GDM1 (cell line): ENCODE measurements around the gene DLX1.
"Not testable (repeated sequence)": the region's sequence is repeated elsewhere in the genome, so short reads cannot be mapped to it uniquely, and the experiment has no call there.

Experiments used
- DNase-seq: peaks from one replicate; lab custom pipeline; 2025; lab: John Stamatoyannopoulos, UW

DLX1 gene

DNA sequence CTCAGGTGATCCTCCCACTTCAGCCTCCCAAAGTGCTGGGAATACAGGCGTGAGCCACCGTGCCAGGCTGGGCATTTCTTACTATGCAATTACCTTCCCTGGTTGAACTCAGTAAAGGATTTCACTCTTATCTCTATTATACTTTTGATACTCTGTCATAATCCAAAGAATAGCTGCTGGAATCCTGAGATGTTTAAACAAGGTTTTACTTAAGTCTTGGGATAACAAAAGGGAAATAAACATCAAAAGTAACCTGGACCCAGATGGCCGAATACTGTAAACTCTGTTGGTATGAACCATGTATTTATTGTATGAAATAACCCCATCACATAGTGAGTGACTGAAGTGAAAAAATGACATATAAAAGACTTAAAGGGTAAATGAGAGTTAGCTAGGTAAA, 29.3 kb downstream of the DLX1 start:
- no peak for DNase-seq

DNA sequence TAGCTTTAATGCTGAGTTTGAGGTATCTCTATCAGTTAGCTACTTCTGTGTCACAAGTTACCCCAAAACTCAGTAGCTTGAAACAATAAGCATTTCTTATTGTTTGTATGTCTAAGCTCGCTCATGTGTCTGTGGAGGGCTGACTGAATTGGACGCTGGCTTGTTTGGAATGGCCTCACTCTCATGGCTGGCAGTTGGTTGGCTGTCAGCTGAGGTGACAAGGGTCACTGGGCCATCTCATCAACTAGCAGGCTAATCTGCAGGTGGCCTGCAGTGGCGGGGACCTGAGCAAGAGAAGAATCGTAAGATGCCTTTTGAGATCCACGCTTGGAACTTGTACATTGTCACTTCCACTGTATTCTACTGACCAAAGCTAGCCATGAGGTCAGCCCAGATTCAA, 30.8 kb downstream of the DLX1 start:
- no peak for DNase-seq

DNA sequence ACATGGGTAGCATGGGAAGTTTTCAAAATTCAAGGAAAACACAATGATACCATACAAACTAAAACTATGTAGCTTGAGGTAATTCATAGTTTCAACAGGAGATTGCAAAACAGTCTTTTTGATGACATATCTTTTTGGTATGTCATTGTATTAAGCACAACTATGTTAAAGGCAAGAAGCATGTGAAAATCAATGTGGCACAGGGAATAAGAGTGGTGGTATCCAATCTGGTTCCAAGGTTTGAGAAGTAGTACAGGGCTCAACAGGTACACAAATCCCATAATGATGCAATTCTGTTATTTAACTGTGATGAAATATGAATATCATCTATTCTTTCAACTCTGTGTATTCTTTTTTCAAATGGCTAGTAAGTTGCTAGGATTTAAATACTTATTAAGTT, 33.8 kb downstream of the DLX1 start:
- DNase-seq: no peak

DNA sequence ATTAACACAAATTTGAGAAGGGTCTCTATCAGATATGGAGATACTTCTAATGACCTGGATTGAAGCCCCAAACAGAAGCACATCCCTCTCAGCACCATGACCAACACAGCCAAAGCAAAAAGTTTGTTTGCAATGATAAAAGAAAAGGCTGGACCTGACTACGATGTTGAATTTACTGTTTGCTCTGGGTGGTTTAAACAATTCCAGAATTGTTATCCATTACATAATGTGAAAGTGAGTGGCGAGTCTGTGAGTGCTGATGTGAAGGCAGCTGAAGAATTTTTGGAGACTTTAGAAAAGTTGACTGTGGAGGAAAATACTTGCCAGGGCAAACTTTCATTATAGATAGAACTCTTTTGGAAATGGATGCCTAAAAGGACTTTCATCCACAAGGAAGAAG, 34.8 kb downstream of the DLX1 start:
- DNase-seq: no peak

DNA sequence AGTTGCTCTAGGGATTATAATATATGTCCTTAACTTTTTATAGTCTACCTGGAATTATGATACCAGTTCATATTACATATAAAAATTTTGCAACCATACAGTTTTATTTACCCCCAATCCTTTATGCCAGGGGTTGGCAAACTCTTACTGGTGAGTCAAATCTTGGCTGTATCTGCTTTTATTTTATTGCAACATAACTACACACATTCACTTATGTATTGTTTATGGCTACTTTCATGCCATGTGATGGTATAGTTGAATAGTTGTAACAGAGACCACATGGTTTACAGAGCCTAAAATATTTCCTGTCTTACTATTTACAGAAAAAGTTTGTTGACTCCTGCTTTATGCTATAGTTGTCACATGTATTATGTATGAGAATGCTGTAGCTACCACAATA, 43.2 kb downstream of the DLX1 start:
- DNase-seq: no peak

DNA sequence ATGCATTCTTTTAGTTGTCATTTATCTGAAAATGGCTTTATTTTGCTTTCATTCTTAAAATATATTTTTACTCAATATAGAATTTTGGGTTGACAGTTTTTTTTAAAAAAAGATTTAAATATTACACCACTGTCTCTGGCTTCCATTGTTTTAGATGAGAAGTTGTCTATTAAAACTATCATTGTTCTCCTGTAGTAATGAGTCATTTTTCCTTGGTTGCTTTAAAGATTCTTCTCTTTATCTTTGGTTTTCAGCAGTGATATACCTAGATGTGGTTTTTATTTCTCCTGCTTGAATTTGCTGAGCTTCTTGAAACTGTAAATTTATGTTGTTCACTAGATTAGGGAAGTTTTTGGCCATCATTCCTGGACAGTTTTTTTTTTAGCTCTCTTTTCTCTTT, 44.1 kb downstream of the DLX1 start:
- DNase-seq: no peak

DNA sequence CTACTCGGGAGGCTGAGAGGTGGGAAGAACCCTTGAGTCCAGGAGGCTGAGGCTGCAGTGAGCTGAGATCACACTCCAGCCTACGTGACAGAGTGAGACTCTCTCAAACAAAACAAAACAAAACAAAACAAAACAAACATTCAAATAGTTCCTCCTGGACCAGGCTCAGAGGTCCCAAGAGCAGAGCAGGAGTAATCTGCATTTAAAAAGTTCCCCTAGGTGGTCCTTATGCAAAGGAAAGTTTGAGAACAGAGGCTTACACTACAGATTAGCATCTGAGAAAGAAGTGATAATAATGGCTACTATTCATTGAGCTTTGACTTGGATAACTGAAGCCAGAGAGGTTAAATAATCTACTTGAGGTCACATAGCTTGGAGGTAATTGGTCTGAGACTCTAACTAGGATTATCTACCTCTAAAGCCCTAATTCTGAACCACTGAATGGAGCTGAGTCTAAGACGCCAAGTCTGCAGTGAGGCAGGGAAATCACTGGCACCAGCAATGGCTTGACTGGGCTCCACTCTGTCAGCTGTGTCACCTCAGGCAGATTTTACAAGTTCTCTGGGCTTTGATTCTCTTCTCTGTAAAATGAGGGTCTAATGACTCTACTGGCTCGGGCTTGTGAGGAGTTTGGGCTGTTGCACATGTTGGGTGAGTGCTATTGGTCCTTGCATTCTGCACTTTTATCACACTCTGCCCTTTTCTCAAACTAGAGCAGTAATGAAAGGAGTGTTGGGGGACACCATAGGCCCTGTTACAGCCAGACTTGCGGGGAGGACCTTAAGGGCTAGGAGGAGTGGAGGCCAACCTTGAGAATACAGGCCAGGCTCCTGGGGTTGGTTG, 46.6 kb downstream of the DLX1 start:
- DNase-seq: no peak

DNA sequence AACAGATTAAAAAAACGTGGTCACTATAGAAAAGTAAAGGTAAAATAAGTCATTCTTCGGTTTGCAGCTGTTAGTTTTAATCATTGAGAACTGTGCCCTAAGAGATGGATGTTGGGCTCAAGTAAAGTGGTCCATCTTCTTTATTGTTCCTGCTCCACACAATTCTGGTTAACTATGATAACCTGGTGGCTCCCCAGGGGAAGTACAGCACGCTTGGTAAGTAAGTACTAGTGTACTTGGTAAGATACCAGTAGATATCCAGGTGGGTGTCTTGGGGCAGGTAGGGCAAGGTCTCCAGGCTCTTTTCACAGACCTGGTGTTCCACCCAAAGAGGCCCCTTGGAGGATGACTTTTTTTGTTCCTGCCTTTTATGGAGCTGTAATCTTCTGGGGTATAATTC, 49.0 kb downstream of the DLX1 start:
- DNase-seq: no peak

DNA sequence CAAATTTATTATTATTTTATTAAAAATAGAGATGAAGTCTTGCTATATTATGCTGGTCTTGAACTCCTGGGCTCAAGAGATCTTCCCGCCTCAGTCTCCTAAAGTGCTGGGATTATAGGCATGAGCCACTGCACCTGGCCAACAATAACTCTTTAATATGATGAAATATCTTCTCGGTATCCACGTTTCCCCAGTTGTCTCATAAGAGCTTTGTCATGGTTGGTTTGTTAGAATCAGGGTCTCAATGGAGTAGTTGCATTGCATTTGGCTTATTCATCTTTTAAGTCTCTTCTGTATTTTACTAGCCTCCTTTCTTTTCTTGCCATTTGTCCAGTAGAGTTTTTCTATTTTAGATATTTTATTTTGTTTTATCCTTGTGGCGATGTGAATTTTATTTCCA, 50.1 kb downstream of the DLX1 start:
- DNase-seq: no peak

DNA sequence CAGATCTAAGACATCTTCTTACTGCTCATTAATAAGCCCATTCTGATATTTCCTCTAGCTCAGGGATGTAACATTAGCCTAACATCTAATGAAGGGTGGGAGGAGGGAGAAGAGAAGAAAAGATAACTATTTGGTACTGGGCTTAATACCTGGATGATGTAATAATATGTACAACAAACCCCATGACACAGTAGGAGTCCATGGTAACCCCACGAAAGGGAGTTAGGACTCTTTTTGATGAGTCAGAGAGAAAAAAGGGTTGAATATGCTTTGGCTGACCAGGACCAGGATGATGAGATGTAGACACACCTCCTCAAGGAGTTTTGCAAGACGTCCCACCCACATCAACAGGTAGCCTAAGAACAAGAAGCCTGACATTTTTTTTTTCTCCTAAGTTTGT, 51.8 kb downstream of the DLX1 start:
- DNase-seq: no peak

DNA sequence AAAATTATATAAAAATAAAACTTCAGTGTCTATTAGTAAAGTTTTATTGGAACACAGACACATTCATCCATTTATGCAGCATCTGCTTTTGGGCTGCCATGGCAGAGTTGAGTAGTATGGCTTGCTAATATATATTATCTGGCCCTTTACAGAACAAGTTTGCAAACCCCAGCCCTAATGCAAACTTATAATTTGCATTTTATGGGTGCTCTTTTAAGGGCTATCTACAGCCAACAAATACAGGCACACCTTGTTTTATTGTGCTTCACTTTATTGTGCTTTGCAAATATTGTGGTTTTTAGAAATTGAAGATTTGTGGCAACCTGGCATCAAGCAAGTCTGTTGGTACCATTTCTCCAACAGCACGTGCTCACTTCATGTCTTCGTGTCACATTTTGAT, 52.6 kb downstream of the DLX1 start:
- DNase-seq: no peak

DNA sequence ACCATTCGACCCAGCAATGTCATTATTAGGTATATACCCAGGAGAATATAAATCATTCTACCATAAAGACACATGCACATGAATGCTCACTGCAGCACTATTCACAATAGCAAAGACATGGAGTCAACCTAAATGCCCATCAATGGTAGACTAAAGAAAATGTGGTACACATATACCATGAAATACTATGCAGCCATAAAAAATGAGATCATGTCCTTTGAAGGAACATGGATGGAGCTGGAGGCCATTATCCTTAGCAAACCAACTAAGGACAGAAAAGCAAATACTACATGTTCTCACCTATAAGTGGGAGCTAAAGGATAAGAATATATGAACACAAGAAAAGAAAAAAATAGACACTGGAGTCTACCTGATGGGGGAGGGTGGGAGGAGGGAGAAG, 53.4 kb downstream of the DLX1 start:
- not testable (repeated sequence) for DNase-seq
